ENCODE data around the gene APOA4.

DNA sequence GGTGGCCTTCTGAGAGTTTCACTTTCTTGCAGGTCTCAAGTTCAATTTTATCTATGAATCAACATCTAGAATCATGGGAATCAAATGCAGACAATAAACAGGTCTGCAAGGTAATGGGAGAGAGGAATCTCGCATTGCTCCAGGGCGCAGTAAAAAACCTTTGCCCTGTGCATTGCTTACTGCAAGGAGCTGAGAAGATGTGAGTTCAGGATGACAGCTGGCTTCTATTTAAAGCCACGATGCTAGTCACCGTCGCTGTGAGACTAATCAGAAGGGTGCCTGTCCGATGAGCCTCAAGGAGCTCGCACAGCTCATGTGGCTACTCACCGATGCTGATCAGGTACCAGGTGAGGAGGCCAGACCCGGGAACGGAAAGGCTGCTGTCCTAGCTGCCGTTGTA, 44.5 kb upstream of the APOA4 start:
- TF ChIP-seq, protein P1, sequence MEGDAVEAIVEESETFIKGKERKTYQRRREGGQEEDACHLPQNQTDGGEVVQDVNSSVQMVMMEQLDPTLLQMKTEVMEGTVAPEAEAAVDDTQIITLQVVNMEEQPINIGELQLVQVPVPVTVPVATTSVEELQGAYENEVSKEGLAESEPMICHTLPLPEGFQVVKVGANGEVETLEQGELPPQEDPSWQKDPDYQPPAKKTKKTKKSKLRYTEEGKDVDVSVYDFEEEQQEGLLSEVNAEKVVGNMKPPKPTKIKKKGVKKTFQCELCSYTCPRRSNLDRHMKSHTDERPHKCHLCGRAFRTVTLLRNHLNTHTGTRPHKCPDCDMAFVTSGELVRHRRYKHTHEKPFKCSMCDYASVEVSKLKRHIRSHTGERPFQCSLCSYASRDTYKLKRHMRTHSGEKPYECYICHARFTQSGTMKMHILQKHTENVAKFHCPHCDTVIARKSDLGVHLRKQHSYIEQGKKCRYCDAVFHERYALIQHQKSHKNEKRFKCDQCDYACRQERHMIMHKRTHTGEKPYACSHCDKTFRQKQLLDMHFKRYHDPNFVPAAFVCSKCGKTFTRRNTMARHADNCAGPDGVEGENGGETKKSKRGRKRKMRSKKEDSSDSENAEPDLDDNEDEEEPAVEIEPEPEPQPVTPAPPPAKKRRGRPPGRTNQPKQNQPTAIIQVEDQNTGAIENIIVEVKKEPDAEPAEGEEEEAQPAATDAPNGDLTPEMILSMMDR (IDR thresholded peaks at IDR 0.05): no peak
- no peak for TF ChIP-seq POLR2A (IDR thresholded peaks at IDR 0.05)
